ENCODE measurements around the gene PEX12. TPM values are rescaled to one million over a fixed set of nuclear protein-coding genes. Genes with fewer than 3 reads are reported as not detected.

Gene PEX12
- total and polyA plus RNA-seq, 2 of the 4 experiments (the other 2 are of a cell fraction): 4.5 to 7.9 TPM

DNA sequence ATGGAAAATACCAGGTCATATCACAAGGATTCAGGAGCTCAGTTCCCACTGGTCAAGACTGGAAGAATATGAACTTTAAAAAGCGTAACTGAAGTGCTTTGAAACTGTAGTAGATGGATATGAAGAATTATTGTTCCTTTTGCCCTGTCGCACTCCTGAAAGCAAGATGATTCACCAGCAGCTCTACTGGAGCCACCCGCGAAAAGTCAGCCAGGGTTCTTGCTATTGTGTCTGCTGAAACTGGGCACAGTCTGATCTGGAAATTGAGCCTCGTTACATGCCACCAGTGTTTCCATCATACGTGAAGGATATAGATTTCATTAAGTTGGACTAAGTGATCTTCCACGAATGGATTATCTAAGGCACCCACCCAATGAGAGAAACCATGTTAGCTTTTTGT, 25.3 kb upstream of the PEX12 start:
- Histone ChIP-seq H2AFZ (replicated peaks; ENCODE audit: low read length, poor library complexity) (no peak overlapping the region), H4K20me1 (ENCODE audit: insufficient read depth, low read length) (no peaks in the 10 kb centered on the region), H3K27ac (ENCODE audit: insufficient read depth, low read length) (no peak overlapping the region), H3K79me1 (ENCODE audit: low read depth in 1 of 2, low read length in 2 of 2) (peaks cover 36 to 44% of the 10 kb centered on the region in 2 experiments), H4K8ac (ENCODE audit: low read depth in 2 of 2, low read length in 2 of 2) (no peak overlapping the region), H4K5ac (ENCODE audit: low read depth, low read length) (no peak overlapping the region), H2BK20ac (ENCODE audit: low read depth, low read length) (no peak overlapping the region), H3K18ac (ENCODE audit: low read depth, low read length) (no peak overlapping the region), H3K4me1 (ENCODE audit: control insufficient read depth, insufficient read depth, low read length) (peaks cover 10% of the 10 kb centered on the region), H3K4me2 (ENCODE audit: low read depth, low read length) (no peak overlapping the region), H3K27me3 (ENCODE audit: control insufficient read depth, insufficient read depth, low read length) (no peaks in the 10 kb centered on the region), H3K23ac (ENCODE audit: low read depth, low read length) (no peak overlapping the region), H2BK15ac (ENCODE audit: low read depth, low read length) (no peak overlapping the region), H2BK120ac (ENCODE audit: low read depth, low read length) (no peak overlapping the region), H2BK5ac (ENCODE audit: low read depth, low read length, poor library complexity, severe bottlenecking) (no peak overlapping the region), H4K91ac (ENCODE audit: insufficient read depth, low read depth, low read length) (no peak overlapping the region), H3K9me3 (ENCODE audit: control insufficient read depth, insufficient read depth, low read length) (no peaks in the 10 kb centered on the region), H3K36me3 (ENCODE audit: control insufficient read depth, insufficient read depth, low read length) (peaks cover 27% of the 10 kb centered on the region), H3K4me3 (ENCODE audit: insufficient read depth, low read depth, low read length) (no peak overlapping the region), H3K9ac (ENCODE audit: low read depth, low read length) (no peak overlapping the region), H3K14ac (replicated peaks; ENCODE audit: low read depth, low read length) (no peak overlapping the region), H3K4ac (ENCODE audit: low read depth, low read length) (no peak overlapping the region), H3K9me1 (ENCODE audit: insufficient read depth, low read length) (0 out of 2 replicates have a peak, but pooled peaks cover 5% of the 10 kb centered on the region), H2AK9ac (replicated peaks; ENCODE audit: low read depth, low read length, poor library complexity) (no peak overlapping the region), H2AK5ac (ENCODE audit: low read depth, low read length) (no peak overlapping the region), H3K56ac (ENCODE audit: extremely low read depth, insufficient read depth, low read length) (no peak overlapping the region)
- no TSS peak for BruUV-seq (replicated peaks)
- intact Hi-C loops (cut with micrococcal nuclease) (no loop called here), dilution Hi-C loops (cut with HindIII; ENCODE audit: low sequenced_read_pairs, unreplicated experiment) (no loop called here), in situ Hi-C loops (cut with MboI; ENCODE audit: low sequenced_read_pairs) (no loop called here)
- 86% methylated on average over 3 of the region's 7 CpGs; no CpG with 5 or more reads in 1 of the 2 experiments for WGBS, 2 experiments (ENCODE audit: extremely low coverage in 2 of 2, insufficient read length in 1 of 2)
- ChIA-PET CTCF (interaction anchor here (0.7 to 1.5 kb wide), 4 partner anchors 9 to 143 kb away, joined by 3 to 6 read pairs (median 3); no protein-coding TSS in a partner anchor), POLR2A (ENCODE audit: unreplicated experiment) (no interaction called here)
- TF ChIP-seq CEBPB (IDR thresholded peaks at IDR 0.05; ENCODE audit: low read depth, low read length) (no peak), MXI1 (IDR thresholded peaks at IDR 0.05; ENCODE audit: borderline replicate concordance, low read depth, low read length) (no peak), POLR2A (IDR thresholded peaks at IDR 0.05; ENCODE audit: low read depth, low read length) (no peak)
- ATAC-seq (ENCODE audit: low read depth) (no peak), DNase-seq (no peak)

Measured in IMR-90 (cell line).